Ishikawa (cell line): Measurements from ENCODE around the gene SLC35E3.

Source experiments
- CEBPB ChIP-seq: IDR thresholded peaks from 2 replicates; pipeline ENCODE4 v1.6.1; 2012
- CREB1 ChIP-seq: IDR thresholded peaks from 2 replicates; pipeline ENCODE4 v1.6.1; 2012; ENCODE audit warnings: low read depth
- EGR1 ChIP-seq: IDR thresholded peaks from 2 replicates; pipeline ENCODE4 v1.6.1; 2012
- EP300 ChIP-seq: IDR thresholded peaks from 2 replicates; pipeline ENCODE4 v1.6.1; 2012; ENCODE audit warnings: borderline replicate concordance
- FOXM1 ChIP-seq: IDR thresholded peaks from 2 replicates; pipeline ENCODE4 v1.6.1; 2012; ENCODE audit warnings: low read depth, borderline replicate concordance
- MAX ChIP-seq: IDR thresholded peaks from 2 replicates; pipeline ENCODE4 v1.6.1; 2012
- NFIC ChIP-seq: IDR thresholded peaks from 2 replicates; pipeline ENCODE4 v1.6.1; 2012
- RAD21 ChIP-seq: IDR thresholded peaks from 2 replicates; pipeline ENCODE4 v1.6.1; 2012; ENCODE audit warnings: low read depth
- REST ChIP-seq: IDR thresholded peaks from 2 replicates; pipeline ENCODE4 v1.6.1; 2012; ENCODE audit warnings: low read depth, mild to moderate bottlenecking
- TAF1 ChIP-seq: IDR thresholded peaks from 2 replicates; pipeline ENCODE4 v1.6.1; 2012; ENCODE audit warnings: low read depth, mild to moderate bottlenecking
- TCF12 ChIP-seq: IDR thresholded peaks from 2 replicates; pipeline ENCODE4 v1.6.1; 2012; ENCODE audit warnings: low read depth
- TEAD4 ChIP-seq: IDR thresholded peaks from 2 replicates; pipeline ENCODE4 v1.6.1; 2012
- USF1 ChIP-seq: IDR thresholded peaks from 2 replicates; pipeline ENCODE4 v1.6.1; 2012
- YY1 ChIP-seq: IDR thresholded peaks from 2 replicates; pipeline ENCODE4 v1.6.1; 2012; ENCODE audit warnings: low read depth
- ZBTB7A ChIP-seq: IDR thresholded peaks from 2 replicates; pipeline ENCODE4 v1.6.1; 2012; ENCODE audit warnings: low read depth

The SLC35E3 gene

GRCh38 chr12:68749861-68750260 is 3.9 kb downstream of the SLC35E3 start:
- TF ChIP-seq NFIC (no peak), EGR1 (no peak), MAX (no peak), CREB1 (no peak), EP300 (no peak)

GRCh38 chr12:68750506-68750905 is 4.5 kb downstream of the SLC35E3 start:
- TF ChIP-seq TCF12 (no peak), RAD21 (no peak), TAF1 (no peak), REST (no peak), CEBPB (no peak), ZBTB7A (no peak), CREB1 (no peak), USF1 (no peak), EP300 (no peak)

GRCh38 chr12:68755536-68756243 is 9.7 kb downstream of the SLC35E3 start:
- TF ChIP-seq NFIC: no peak
- TF ChIP-seq MAX: no peak
- no peak for TF ChIP-seq REST
- TF ChIP-seq EP300: no peak
- no peak for TF ChIP-seq TEAD4
- TF ChIP-seq ZBTB7A: no peak
- TF ChIP-seq TAF1: no peak
- TF ChIP-seq CEBPB: no peak
- no peak for TF ChIP-seq USF1
- TF ChIP-seq EGR1: no peak
- TF ChIP-seq CREB1: no peak
- TF ChIP-seq FOXM1: no peak
- TF ChIP-seq TCF12: no peak

- TF ChIP-seq CREB1 (no peak), EP300 (no peak), REST (no peak), FOXM1 (no peak), RAD21 (no peak), TEAD4 (no peak), USF1 (no peak), NFIC (no peak), YY1 (no peak), CEBPB (no peak), MAX (no peak), ZBTB7A (no peak), TCF12 (no peak)
Observed at GRCh38 chr12:68759852-68760251, 13.9 kb downstream of the SLC35E3 start.
